Amniotic epithelial cell (primary cell): ENCODE data around the gene THAP8.
A peak's percentile ranks its signal among the peaks of the same experiment; 100 is the strongest.

ENCODE experiments used
- DNase-seq: peaks from one replicate; pipeline ENCODE4 v3.0.0-alpha.2; 2010; ENCODE audit warnings: low read depth

THAP8 gene

GRCh38 chr19:35993923-35994598, 60.0 kb downstream of the THAP8 start:
- no peak for DNase-seq

GRCh38 chr19:35992907-35993765, 60.9 kb downstream of the THAP8 start:
- DNase-seq: no peak

- peak; percentile 59 for DNase-seq
Measured at GRCh38 chr19:35991731-35992450, 62.2 kb downstream of the THAP8 start.

GRCh38 chr19:35990771-35991730, 63.0 kb downstream of the THAP8 start:
- no peak for DNase-seq

GRCh38 chr19:35990156-35990555, 63.9 kb downstream of the THAP8 start:
- DNase-seq: no peak

- no peak for DNase-seq
Measured at GRCh38 chr19:35988824-35989223, 65.3 kb downstream of the THAP8 start.

- DNase-seq: no peak
Measured at GRCh38 chr19:35987571-35987896, 66.6 kb downstream of the THAP8 start.

GRCh38 chr19:35986664-35987570, 67.2 kb downstream of the THAP8 start:
- DNase-seq: no peak

GRCh38 chr19:35986111-35986510, 68.0 kb downstream of the THAP8 start:
- no peak for DNase-seq
